Measurements from ENCODE around the gene EPHA6.
"Not testable (repeated sequence)": the region's sequence is repeated elsewhere in the genome, so short reads cannot be mapped to it uniquely, and the experiment has no call there.

The EPHA6 gene

DNA sequence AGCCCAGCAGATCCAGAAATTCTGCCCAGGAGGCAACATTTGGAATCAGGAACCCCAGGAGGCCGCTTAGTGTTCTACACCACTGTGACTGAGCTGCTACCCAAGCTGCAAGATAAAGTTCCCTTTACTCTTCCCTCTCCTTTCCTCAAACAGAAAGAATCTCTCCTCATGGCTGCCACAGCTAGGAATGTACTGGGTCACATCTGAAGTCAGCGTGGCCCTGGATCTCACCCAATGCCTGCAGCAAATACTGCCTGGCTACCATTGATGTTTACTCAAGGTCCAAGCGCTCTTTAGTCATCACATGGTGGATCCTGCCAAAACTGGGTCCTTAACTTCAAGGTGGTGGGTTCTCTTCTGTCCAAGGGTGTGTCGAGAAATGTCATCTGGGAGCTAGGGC, 382.7 kb downstream of the EPHA6 start:
- DNase-seq: no peak

- DNase-seq: no peak
Measured at GRCh38 chr3:97197830-97198229, 383.4 kb downstream of the EPHA6 start.

DNA sequence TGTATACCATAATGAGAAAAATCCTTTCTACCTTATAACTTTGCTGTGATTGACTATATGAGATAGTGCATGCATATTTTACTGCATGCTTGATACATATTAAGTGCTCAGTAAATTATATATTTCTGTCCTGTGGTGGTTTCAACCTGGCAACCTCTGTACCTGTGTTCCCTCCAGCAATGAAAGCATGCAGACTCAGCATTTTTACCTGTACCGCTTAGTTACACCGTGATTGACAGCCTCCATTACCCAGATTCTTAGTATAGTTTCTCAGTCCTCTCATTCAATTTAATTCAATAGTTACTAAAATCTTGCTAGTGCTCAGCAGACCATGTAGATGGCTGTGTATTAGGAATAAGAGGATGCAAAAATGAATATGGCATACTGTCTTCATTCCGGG, 386.0 kb downstream of the EPHA6 start:
- DNase-seq: no peak

DNA sequence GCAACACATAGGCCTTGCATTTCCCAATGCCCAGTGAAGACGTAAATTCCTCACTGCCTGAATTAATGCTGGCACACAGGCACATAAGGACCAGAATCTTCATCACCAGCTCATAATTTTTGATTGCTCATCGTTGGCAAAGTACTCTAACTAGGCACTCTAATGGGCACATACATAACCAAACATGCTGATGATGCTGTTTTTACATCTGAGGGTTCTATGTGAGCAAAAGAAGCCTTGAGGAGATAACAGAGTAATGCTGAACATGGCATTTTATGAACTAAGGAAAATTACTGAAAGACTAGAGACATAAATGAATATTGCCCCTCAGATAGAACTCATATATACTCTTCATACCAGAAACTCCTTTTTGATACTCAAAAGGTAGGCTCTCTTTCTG, 387.4 kb downstream of the EPHA6 start:
- DNase-seq: no peak

DNA sequence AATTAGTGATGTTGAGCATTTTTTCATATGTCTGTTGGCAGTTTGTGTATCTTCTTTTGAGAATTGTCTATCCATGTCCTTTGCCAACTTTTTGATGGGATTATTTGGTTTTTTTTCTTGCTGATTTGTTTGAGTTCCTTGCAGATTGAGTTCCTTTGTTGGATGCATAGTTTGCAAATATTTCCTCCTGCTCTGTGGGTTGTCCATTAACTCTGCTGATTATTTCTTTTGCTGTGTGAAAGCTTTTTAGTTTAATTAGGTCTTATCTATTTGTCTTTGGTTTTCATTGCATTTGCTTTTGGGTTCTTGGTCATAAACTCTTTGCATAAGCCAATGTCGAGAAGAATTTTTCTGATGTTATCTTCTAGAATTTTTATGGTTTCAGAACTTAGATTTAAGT, 414.6 kb downstream of the EPHA6 start:
- DNase-seq: no peak

- DNase-seq: no peak
Measured at GRCh38 chr3:97230486-97230885, 416.1 kb downstream of the EPHA6 start.

GRCh38 chr3:97232393-97233034, 418.1 kb downstream of the EPHA6 start:
- no peak for DNase-seq

GRCh38 chr3:97235179-97235578, 420.8 kb downstream of the EPHA6 start:
- DNase-seq: no peak

DNA sequence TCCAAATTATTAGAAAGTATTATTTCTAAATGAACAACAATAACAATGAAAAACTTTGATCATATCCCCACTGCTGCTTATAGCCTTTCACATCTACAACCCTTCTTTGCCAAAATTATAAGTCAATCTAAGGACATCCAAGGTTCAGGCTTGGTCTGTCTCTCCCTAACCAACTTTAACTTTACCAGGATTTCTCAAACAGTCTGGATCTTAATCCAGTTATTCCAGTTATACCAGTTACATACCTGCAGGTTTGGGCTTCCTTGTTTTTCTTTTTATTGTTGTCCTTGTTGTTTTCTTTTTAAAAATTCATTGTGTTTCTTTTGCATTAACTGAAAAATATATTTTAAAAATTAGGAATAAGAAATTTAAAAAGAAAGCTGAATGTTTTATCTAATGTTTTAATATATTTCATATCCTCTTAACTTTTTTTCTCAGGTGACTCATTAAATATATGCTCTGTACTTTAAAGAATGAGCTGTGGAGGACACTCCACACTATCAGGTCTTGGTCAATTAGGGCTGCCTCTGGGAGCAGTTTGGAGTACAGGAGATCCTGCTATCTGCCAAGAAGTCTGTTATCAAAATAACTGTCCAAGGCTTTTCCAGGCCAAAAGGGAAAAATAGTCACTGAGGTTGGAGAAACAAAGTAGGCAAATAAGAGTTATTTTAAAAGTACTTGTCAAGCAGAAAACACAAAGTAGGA, 421.4 kb downstream of the EPHA6 start:
- DNase-seq: no peak

- DNase-seq: no peak
Measured at GRCh38 chr3:97241417-97241816, 427.0 kb downstream of the EPHA6 start.

DNA sequence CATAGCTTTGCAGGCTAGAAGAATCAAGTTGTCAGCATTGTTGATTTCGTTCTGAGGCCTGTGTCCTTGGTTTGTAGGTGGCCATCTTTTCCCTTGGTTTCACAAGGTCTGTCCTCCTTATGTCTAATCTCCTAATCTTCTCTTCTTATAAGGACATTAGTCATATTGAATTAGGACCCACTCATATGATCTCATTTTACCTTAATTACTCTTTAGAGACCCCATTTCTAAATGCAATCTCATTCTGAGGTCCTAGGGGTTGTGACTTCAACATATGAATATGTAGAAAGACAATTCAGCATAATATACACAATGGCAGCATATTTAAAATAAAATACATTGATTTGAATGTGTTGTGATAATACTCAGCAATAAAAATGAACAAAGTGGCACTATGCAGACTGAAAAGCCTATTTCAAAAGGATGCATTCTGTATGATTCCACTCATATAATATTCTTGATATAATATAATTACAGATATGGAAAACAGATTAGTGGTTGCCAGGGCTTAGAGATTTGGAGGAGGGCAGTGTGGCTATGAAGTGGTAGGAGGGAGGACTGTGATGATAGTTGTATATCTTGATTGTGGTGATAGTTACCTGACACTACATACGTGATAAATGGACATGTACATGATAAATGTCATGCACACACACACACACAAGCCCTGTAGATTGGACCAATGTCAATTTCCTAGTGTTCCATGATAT, 431.0 kb downstream of the EPHA6 start:
- no peak for DNase-seq

DNA sequence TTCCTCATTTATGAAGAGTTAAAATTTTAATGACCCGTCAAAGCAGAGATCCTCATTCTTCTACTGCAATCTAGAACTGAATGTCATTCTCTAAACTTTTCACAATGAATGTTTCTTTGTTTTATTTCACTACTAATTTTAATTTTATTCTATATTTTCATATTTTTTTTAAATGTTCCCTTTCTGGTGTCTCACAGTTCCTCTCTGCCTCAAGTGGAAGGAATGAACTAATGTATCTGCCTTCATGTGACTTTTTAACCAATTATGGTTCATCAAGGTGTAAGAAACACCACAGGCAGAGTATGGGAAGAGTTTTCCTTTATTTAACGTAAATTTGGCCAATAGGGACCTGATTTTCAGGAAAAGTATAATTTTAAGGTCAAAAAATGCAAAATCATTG, 441.7 kb downstream of the EPHA6 start:
- DNase-seq: no peak

DNA sequence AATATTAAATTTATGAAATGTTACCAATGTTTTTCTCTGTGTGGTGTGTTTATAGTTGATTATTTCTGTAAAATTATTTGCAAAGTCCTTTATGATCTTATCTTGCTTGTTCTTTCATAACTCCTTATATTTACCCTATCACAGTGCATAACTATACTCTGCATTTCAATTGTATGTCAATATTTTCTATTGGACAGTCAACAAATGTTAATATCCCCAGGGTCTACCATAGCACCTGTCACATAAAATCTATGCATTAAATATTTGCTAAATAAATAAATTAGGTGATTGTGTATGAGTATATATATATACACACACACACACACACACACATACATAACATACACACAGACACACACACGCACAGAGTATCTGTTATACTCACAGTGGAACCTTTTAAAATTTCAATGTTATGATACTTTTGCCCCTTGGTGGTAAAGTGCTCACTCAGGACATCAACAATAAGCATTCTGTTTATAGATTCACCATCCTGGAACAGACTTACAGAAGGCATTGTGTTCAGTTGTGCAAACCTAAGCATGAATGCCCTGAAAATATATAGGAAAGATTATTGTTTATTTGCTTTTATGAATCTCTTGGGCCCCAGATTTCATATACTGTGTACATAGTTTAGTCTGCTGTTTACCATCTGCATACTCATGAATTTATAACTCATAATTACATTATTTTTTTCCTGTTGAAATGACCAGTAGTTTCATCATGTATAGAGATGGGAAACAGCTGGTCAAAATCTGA, 443.7 kb downstream of the EPHA6 start:
- no peak for DNase-seq

GRCh38 chr3:97259263-97259662, 444.9 kb downstream of the EPHA6 start:
- DNase-seq: no peak

DNA sequence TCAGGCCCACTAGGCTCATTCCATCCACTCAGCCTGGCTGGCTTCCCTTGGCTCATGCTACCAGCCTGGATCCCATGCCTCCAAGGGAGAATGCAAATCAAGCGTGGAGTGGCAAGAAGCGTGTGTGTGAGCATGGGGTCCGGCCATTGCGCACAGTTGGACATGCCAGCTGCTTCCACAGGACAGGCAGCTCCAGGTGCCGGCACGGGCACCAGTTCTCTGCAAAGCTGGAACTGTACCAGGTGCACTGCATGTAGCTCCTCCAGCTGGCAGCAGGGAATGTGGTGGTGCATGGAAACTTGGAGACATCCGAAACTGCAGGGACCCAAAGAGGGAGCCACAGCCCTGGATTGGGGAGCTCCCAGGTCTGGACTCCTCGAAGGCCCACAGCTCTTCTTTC, 449.8 kb downstream of the EPHA6 start:
- no peak for DNase-seq

DNA sequence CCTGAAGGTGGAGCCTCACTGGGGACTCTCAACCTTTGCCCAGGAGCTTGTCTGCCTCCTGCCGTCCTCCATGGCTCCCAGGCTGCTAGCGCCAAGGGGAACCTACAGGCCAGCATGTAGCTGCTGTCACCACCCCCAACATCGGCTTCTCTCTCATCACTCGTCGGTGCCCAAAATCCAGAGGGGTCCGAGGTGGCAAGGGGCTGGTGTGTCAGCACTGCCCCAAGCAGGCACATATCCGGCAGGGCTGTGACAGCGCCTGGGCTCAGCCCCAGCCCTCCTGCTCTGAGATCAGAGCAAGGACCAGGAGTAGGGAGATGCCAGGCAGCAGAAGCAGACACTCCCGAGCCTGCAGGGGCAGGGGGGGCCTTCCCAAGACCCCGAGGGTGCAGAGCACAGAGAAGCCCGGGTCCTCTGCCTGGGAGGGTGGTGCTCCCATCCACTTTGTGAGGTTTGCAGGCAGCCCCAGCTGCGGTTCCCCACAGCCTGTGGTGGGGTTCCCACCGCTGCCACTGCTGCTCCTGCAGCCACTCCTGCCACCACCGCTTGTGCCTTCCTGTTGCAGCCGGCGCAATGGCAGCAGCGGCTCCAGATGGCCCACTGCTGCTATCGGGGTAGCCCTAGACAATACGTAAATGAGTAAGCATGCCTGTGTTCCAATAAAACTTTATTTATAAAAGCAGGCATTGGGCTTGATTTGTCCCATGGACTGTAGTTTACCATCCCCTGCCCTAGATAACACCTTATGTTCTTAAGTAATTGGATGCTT, 451.0 kb downstream of the EPHA6 start:
- no peak for DNase-seq

DNA sequence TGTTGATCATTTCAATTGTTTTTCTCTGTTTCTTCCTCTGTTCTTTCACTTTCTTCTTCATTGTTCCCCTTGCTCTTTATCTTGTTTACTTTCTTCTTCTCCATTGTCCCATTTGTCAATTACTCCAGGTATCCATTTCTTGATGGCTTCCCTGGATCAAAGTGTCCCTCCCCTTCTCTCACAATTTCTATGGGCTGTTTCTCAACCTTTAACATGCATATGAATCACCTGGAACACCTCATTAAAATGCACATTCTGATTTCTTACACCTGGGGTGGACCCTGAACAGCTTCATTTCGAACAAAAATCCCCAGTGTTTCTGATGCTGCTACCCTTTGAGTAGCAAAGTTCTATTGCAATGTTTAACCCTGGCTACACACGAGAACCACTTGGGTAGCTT, 454.8 kb downstream of the EPHA6 start:
- DNase-seq: no peak

DNA sequence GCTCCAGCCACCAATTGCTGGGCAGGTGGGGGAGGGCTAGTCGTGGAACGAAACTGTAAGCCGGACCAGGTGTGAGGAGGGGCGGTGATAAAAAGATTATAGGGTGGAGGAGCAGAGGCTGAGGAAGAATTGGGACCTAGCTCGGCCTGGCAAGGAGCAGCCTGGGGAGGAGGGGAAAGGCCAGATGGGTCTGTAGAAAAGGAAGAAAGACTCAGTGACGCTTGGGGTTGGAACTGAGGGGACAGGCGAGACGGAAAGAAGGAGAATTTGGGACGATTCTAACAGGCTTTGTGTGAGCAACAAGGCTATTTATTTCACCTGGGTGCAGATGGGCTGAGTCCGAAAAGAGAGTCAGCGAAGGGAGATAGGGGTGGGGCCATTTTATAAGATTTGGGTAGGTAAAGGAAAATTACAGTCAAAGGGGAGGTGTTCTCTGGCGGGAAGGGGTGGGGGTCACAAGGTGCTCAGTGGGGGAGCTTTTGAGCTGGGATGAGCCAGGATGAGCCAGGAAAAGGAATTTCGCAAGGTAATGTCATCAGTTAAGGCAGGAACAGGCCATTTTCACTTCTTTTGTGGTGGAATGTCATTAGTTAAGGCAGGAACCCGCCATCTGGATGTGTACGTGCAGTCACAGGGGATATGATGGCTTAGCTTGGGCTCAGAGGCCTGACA, 462.6 kb downstream of the EPHA6 start:
- not testable (repeated sequence) for DNase-seq

- DNase-seq: no peak
Measured at GRCh38 chr3:97277708-97278107, 463.3 kb downstream of the EPHA6 start.

DNA sequence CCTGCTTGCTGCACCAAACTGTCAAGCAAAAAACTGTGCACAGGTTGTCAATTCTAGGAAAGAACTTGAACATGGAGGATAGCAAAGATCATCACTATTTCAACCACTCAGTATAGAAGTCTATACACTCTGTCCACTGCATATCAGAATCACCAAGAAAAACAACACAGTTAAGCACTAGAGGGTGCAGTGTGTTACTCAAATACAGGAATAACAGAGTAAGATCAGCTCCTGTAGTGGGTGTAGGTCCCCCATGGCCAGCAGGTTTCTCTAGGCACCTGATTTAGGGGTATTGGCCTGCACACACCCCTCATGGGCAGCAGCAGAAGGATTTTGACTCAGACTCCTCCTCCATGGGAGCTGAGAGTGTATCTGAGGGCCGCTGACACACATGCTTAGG, 464.1 kb downstream of the EPHA6 start:
- no peak for DNase-seq

DNA sequence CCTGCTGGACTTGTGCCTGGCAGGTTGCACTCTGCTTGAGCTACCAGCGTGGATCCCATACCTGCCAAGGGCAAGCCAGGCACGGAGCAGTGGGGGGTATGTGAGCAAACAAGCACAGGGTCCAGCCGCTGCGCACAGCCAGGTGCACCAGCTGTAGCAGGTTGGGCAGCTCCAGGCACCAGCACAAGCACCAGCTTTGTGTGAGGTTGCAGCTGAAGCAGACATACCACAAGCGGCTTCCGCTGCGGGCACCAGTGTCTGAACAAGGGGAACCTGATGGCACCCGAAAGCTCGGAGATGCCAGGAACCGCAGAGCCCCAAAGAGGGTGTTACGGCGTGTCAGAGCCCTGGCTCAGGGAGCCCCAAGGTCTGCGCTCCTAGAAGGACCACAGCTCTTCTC, 477.5 kb downstream of the EPHA6 start:
- DNase-seq: no peak

DNA sequence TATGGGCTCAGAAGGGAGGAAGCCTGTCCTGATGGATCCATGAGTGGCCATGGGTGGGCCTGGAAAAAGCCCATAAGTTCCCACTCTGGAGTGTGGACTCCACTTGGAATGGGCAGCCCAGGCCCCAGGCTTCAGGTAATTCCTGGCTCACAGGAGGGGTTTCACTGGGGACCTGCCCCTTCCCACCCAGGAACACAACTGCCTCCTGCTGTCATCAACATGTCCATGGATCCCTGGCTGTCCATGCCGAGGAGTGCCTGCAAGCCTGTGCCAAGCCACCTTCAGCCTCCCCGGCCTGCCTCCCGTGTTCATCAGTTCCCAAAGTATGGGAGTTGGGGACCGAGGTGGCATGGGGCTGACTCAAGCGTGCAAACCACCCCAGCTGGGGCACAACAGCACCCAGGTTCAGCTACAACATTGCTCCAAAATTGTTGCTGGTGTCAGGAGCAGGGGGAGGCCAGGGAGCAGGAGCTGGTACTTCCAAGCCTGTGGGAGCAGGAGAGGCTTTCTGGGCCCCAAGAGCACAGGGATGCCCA, 479.3 kb downstream of the EPHA6 start:
- DNase-seq: no peak
